Measurements from ENCODE around the gene BANP.
"Not testable (repeated sequence)": the region's sequence is repeated elsewhere in the genome, so short reads cannot be mapped to it uniquely, and the experiment has no call there.

The BANP gene

GRCh38 chr16:87970186-87970585 lies 19.0 kb downstream of the BANP start:
- DNase-seq = no peak

- DNase-seq = peak; percentile 12
Observed at GRCh38 chr16:87971933-87972332, 20.7 kb downstream of the BANP start.

- no peak for DNase-seq
Observed at GRCh38 chr16:87973717-87974116, 22.5 kb downstream of the BANP start.

- no peak for DNase-seq
Observed at GRCh38 chr16:87974178-87974577, 22.9 kb downstream of the BANP start.

GRCh38 chr16:87976665-87977064 lies 25.4 kb downstream of the BANP start:
- no peak for DNase-seq

- no peak for DNase-seq
Observed at GRCh38 chr16:87978127-87978526, 26.9 kb downstream of the BANP start.

GRCh38 chr16:87979352-87979751 lies 28.1 kb downstream of the BANP start:
- DNase-seq = no peak

GRCh38 chr16:87979911-87980630 lies 28.8 kb downstream of the BANP start:
- not testable (repeated sequence) for DNase-seq

- not testable (repeated sequence) for DNase-seq
Observed at GRCh38 chr16:87981376-87981775, 30.1 kb downstream of the BANP start.

- DNase-seq = no peak
Observed at GRCh38 chr16:87982581-87983041, 31.4 kb downstream of the BANP start.

GRCh38 chr16:87983072-87983736 lies 32.0 kb downstream of the BANP start:
- DNase-seq = not testable (repeated sequence)

GRCh38 chr16:87983737-87984097 lies 32.5 kb downstream of the BANP start:
- DNase-seq = not testable (repeated sequence)

GRCh38 chr16:87984180-87984579 lies 32.9 kb downstream of the BANP start:
- DNase-seq = not testable (repeated sequence)

- no peak for DNase-seq
Observed at GRCh38 chr16:87984632-87985267, 33.5 kb downstream of the BANP start.

- DNase-seq = not testable (repeated sequence)
Observed at GRCh38 chr16:87985493-87985892, 34.3 kb downstream of the BANP start.

GRCh38 chr16:87986361-87986849 lies 35.2 kb downstream of the BANP start:
- DNase-seq = peak; percentile 34

GRCh38 chr16:87988596-87988995 lies 37.4 kb downstream of the BANP start:
- DNase-seq = not testable (repeated sequence)

- not testable (repeated sequence) for DNase-seq
Observed at GRCh38 chr16:87990254-87990653, 39.0 kb downstream of the BANP start.

GRCh38 chr16:87992142-87992541 lies 40.9 kb downstream of the BANP start:
- not testable (repeated sequence) for DNase-seq

- no peak for DNase-seq
Observed at GRCh38 chr16:87993901-87994300, 42.7 kb downstream of the BANP start.

- no peak for DNase-seq
Observed at GRCh38 chr16:87995644-87996043, 44.4 kb downstream of the BANP start.

- no peak for DNase-seq
Observed at GRCh38 chr16:87996962-87997880, 46.0 kb downstream of the BANP start.
